ENCODE measurements around the gene NR1H3. TPM values are rescaled to one million over a fixed set of nuclear protein-coding genes. Genes with fewer than 3 reads are reported as not detected.

NR1H3 gene
- total RNA-seq, 1 donor from 2014 or later: 92.4 TPM

- Histone ChIP-seq H3K27ac (no peak overlapping the region), H3K36me3 (peaks cover 68 to 94% of the 10 kb centered on the region in 2 donors), H3K27me3 (no peaks in the 10 kb centered on the region), H3K4me3 (no peak overlapping the region), H3K9me3 (peaks cover 6 to 14% of the 10 kb centered on the region in 2 donors), H3K4me1 (no peaks in the 10 kb centered on the region)
- intact Hi-C loops (cut with DNase I): no loop called here
- no peak for TF ChIP-seq CTCF (IDR thresholded peaks at IDR 0.05)
- no peak for DNase-seq (ENCODE audit: low spot score in 2 of 2)
Measured at GRCh38 chr11:47296045-47296444, 38.2 kb downstream of the NR1H3 start.

- H3K4me1 ChIP-seq: no peaks in the 10 kb centered on the region
- TF ChIP-seq CTCF (IDR thresholded peaks at IDR 0.05): no peak
- DNase-seq (ENCODE audit: low spot score in 2 of 2): no peak
- peaks cover 68 to 93% of the 10 kb centered on the region in 2 donors for H3K36me3 ChIP-seq
- H3K27ac ChIP-seq: no peak overlapping the region
- intact Hi-C loops (cut with DNase I): no loop called here
- no peaks in the 10 kb centered on the region for H3K27me3 ChIP-seq
- peaks cover 10 to 28% of the 10 kb centered on the region in 2 donors for H3K9me3 ChIP-seq
- no peak overlapping the region for H3K4me3 ChIP-seq
Measured at GRCh38 chr11:47299078-47299477, 41.3 kb downstream of the NR1H3 start.

GRCh38 chr11:47302853-47303252 is 45.1 kb downstream of the NR1H3 start:
- Histone ChIP-seq H3K27me3 (no peaks in the 10 kb centered on the region), H3K4me3 (no peak overlapping the region), H3K9me3 (peaks cover 10 to 28% of the 10 kb centered on the region in 2 donors), H3K27ac (no peak overlapping the region), H3K36me3 (peaks cover 48 to 70% of the 10 kb centered on the region in 2 donors), H3K4me1 (peaks cover 3 to 10% of the 10 kb centered on the region in 2 donors)
- TF ChIP-seq CTCF (IDR thresholded peaks at IDR 0.05): no peak
- intact Hi-C loops (cut with DNase I): no loop called here
- DNase-seq (ENCODE audit: low spot score in 2 of 2): no peak

GRCh38 chr11:47305734-47306483 is 48.1 kb downstream of the NR1H3 start:
- DNase-seq (ENCODE audit: low spot score in 2 of 2): peak in 1 of 2 donors; percentile 78
- H3K9me3 ChIP-seq: peaks cover 4 to 14% of the 10 kb centered on the region in 2 donors
- intact Hi-C loops (cut with DNase I): no loop called here
- no peaks in the 10 kb centered on the region for H3K27me3 ChIP-seq
- TF ChIP-seq CTCF (IDR thresholded peaks at IDR 0.05): no peak
- peak overlapping the region; percentile 68 to 74 for H3K27ac ChIP-seq
- peaks cover 3 to 10% of the 10 kb centered on the region in 2 donors for H3K4me1 ChIP-seq
- no peak overlapping the region for H3K4me3 ChIP-seq
- peaks cover 58 to 72% of the 10 kb centered on the region in 2 donors for H3K36me3 ChIP-seq

GRCh38 chr11:47306484-47306844 is 48.7 kb downstream of the NR1H3 start:
- Histone ChIP-seq H3K4me1 (peaks cover 3 to 10% of the 10 kb centered on the region in 2 donors), H3K27me3 (no peaks in the 10 kb centered on the region), H3K4me3 (no peak overlapping the region), H3K36me3 (peaks cover 58 to 75% of the 10 kb centered on the region in 2 donors), H3K9me3 (peaks cover 4 to 14% of the 10 kb centered on the region in 2 donors), H3K27ac (peak overlapping the region; percentile 68 to 74)
- no peak for DNase-seq (ENCODE audit: low spot score in 2 of 2)
- intact Hi-C loops (cut with DNase I): no loop called here
- TF ChIP-seq CTCF (IDR thresholded peaks at IDR 0.05): no peak
